GM21447 (cell line): ENCODE data around the gene SMPD1.

ENCODE experiments used
- ATAC-seq: cut with Tn5 transposase; IDR thresholded peaks from one replicate; pipeline ENCODE4 v1.9.1; 2021; ENCODE audit not compliant: unreplicated experiment

Gene SMPD1

DNA sequence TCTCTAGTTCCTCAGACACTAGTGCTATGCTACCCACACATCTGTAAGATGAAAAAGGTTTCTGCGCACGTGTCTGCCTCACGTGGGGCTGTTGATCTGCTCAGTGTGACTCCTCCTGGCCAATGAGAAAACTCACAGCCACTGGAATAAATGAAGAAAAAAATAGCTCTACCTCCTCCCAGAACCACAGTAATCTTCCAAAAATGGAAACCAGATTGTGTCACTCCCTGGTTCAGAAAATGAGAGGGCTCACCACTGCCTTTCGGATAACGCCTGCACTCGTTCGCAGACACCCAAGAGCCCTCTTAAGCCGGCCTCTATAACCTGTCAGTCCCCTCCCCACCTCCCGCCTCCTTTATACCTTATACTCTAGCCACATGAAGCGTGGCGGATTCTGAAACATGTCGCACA, 23.5 kb downstream of the SMPD1 start:
- no peak for ATAC-seq

DNA sequence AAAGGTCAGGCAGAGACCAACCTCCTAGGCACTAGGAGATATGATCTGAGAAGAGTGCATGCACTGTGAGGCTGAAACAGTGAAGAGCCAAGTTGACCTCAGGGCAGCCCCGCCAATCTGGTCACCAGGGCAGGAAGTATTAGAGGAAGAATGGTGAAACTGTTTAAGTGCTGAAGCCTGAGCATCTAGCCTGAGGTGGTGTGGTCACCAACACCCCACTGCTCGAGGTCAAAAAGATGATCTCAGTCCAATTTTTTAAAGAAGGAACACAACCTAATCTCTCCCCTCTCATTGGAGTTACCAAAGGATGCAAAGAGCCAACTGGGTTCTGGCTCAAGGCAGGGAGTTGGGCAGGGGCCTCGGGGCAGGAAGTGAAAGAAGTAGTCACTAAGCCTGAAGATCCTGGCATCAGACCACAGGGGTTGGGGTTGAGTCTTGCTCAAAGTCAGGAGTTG, 24.6 kb downstream of the SMPD1 start:
- ATAC-seq, result peak; percentile 46

DNA sequence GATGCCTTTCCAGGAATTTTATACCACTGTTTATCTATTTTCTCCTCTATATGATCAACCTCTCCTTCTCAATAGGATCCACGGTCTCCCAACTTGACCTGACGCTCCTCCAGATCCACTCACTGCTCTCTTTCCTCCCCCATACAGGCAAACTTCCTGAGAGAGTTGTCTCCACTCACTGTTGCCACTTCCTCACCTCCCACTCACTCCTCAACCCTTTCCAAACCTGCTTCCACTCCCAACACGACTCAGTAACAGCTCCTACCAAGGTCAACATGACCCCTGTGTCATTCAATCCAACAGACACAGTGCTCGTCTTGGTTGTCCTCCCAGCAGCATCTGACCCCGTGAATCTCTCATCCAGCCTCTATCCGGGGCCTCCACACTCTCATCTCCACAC, 25.5 kb downstream of the SMPD1 start:
- no peak for ATAC-seq

DNA sequence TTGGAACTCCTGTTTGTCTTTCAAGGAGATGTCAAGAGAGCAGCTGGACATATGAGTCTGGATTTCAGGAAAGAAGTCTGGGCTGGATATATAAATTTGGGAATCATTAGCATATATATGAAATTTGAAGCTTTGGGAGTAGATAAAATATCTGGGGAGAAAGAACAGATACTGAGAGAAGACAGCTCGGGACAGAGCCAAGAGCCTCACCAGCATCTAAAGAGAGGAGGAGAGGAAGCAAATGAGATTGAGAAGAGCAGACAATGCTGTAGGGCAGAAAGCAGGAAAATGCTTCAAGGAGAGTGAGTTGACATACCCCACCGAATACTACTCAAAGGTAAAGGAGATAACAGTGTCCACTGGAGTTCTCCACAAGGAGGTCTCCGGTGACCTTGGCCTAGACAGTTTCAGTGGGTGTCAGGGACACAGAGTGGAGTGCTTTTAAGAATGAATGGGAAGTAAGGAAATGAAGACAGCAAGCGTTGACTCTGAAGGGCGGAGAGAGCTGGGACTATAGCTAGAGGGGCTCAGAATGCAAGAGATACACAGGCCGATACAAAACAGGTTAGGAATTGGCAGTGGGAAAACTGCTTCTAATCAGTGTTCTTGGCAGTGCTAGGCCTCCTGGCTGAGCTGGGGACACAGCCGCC, 27.8 kb downstream of the SMPD1 start:
- no peak for ATAC-seq

DNA sequence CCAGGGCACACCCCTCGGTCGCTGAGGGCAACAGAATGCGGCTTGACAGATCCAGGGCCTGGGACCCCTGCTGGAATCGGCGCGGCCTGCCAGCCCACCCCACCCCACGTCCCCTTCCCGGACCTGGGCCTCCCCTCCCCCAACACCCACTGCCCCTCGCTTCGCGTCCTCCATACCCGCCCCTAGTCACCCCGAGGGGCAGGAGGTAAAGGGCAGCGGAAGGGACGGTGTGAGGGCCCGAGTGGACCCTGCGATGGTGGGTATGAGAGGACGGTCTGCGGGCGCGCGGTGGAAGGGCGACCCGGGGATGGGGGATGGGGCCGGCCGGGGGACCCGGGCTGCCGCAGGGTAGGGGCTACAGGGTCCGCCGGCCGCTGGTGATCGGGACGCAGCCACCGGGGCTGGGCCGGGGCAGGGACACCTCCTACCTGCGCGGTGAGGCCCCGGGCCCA, 28.3 kb downstream of the SMPD1 start:
- no peak for ATAC-seq

DNA sequence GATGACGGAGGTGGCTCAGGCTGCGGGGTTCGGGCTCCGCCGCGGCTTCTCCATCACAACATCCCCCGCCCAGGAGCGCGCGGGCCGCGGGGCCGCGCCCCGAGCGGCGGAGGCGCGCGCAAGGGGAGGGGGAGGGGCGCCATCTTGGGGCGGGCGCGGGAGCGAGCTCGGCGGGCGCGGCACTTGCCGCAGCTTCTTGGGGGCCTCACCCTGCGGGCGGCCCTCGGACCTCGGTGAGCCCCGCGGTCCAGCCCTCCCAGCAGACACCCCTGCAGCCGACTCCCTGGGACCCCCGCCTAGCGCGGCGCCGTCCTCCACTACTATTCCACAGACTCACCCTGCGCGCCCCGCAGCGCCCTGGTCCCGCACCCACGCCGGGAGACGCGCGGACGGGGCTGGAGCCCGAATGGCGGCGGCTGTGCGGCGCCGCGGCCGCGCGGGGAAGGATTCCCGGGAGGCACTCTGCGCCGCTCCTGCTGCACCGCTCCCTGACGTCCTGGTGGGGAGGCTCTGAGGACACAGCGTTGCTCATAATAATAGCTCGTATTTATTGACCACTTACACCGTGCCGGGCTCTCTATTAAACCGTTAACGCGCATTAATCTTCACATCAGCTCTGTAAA, 28.8 kb downstream of the SMPD1 start, which contains the start of gene APBB1:
TSS of gene APBB1 (minus strand) at position 86 of the 623 bp plus-strand sequence. CDS start 7,747 bp downstream, outside the sequence.
- ATAC-seq, result no peak

DNA sequence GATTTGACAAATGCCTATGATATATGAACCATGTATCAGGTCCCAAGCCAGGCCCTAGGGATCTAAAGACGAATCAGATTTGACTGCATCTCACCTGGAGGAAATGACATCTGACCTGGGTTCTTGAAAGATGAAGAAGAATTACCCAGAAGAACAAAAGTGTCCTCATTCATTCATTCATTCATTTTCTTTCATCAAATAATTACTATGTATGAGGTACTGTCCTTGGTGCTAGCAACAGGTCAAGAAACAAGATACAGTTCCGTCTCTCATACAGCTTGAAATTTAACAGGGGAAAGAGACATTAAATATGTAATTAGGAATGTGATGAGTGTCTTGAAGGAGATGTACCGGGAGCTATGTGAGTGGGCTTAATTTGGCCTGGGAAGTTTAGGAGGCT, 30.4 kb downstream of the SMPD1 start:
- ATAC-seq, result no peak

DNA sequence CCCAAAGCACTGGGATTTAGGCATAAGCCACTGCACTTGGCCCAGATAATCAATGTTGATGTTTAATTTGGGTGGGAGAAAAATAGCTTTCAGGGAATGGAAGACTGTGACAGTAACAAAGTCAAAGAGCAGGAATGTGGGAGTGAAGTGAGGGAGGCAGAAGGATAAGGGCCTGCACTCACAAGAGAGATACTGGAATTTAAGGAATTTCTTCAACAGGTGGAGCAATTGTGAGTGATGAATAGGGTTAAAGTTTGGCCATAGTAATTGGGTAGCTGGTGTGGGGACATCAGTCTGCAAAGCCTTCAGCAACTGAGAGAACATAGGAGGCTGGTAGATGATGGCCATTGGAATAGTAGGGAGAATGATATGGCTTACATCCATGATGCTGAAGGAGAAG, 37.2 kb downstream of the SMPD1 start:
- no peak for ATAC-seq

DNA sequence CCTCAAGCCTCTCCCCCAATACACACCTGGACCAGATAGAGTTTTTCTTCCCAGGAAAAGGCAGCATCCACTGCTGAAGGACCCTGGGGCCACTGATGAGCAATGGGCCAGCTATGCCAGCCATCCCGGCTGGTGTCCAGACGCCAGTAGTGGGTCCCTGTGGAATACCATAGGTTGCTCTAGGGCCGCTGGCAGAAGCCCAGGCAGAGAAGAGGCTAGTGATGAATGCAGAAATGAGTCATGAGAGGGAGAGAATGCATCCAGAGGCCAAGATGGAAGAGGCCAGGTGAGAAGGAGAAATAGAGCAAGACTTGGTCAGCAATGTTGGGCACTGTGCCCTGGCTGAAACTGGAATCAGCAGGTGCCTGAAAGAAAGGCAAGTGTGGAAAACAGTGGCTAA, 41.6 kb downstream of the SMPD1 start:
- no peak for ATAC-seq

DNA sequence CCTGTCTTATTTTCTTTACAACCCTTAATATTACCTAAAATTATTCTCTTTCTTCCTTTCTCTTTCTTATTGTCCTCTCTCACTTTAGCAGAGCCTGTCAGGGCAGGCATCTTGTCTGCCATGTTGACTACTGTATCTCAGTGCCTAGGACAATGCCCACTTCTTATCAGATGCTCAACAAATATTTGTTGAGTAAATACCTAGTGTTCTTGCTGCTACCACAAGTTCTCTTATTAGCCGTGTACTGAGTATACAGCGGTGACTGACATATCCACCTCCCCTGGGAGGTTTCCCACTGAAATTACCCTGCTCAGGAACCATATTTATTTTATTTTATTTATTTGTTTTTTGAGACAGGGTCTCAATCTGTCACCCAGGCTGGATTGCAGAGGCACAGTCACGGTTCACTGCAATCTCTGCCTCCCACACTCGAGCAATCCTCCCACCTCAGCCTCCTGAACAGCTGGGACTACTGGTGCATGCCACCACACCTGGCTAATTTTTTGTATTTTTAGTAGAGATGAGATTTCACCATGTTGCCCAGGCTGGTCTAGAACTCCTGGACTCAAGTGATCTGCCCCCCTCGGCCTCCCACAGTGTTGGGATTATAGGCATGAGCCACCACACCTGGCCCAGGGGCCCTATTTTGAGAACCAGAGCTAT, 43.9 kb downstream of the SMPD1 start:
- peak; percentile 44 for ATAC-seq

DNA sequence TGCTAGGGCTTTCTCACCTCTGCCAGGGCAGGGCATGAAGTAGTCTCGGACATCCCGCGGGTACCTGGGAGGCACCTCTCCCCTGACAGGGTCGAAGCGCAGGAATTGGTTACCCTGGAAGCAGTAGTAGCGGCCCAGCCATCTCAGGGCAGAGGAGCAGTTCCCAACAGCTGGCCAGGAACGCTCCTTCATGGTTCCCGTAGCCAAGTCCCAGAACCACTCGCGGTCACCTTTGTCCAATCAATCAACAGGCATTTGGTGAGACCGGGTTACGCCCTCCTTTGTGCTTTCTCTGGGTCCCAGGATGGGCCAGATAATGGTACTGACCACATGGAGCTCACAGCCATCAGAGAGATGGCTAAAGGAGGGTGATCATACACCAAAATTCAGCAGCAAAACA, 47.1 kb downstream of the SMPD1 start:
- no peak for ATAC-seq

DNA sequence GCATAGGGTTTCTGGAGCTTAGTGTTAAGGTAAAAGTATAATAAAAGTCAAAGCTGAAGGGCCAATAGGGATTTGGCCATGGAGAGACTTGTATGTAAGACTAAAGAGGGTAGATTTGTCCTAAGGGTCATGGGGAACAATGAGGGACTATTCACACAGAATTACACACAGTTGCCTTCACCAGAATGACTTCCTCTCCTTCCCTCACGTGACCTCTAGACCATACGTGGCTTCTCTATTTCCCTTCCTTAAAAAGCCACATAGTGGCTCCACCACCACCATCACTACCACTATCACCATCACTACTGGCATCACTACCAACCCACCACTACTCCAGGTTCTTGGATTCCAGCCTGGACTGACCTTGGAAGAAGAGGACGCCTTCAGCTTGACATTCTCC, 47.7 kb downstream of the SMPD1 start:
- no peak for ATAC-seq

DNA sequence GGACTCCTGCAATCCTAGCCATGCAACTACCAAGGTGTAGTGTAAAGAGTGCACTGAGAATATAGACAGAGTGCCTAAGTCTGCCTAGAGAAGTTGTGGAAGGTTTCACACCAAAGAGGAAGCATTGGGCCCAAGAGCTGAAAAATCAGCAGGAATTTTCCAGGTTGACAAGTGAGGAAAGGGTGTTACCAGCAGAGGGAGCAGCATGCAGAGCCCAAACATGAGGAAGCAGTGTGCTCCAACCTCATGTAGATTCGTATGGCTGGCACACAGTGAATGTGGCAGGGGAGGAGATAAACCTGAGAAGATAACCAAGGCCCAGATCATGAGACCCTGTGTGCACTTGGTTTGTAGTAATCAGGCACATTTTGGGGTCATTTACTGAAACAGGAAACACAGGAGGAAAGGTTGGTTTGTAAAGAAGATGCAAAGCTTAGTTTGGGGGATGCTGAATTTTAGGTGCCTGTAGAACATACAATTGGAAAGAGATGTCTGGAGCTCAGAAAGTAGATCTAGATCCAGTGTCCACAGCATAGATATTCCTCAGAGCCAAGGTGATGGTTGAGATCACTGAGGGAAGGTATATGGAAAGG, 48.8 kb downstream of the SMPD1 start:
- no peak for ATAC-seq

DNA sequence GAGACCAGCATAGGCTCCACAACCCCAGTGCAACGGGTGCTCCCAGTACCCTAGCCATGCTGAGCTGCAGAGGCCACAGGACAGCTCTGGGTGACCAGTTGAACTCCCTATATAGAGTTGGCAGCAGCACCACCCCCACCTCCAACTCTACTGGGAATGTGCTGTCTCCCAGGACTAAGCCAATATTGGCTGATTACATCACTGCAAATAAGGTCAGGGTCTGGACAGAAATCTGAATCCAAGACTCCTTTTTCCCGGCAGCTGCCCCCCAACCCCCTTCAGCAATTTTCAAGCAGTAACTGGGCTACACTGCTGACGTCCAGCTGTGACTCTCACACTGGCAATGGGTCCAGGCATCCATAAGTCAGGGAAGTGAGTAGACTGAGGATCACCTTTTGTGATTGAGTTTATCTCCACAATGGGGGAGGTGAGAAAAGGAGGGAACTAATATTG, 50.7 kb downstream of the SMPD1 start, which contains the start of gene HPX:
TSS of gene HPX (minus strand) at position 82 of the 453 bp plus-strand sequence. CDS start at position 58, 24 bp downstream.
- ATAC-seq, result no peak

DNA sequence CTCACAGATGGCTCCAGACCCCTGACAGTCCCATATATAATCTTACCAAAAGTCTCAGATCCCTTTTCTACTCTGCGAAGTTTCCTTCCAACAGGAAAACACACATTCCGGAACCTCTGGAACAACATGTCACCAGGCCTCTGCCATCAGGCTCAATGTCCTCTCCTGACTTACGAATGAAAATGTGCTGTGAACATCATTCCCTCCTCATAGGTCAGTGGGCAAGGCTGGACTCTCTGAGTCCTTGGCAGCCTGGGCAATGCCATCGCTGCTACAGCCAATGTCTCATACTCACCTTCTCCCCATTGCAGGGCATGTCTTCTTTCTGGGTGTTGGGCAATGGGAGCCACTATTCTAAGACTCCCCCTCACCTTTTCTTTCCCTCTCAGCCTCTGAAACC, 52.2 kb downstream of the SMPD1 start:
- ATAC-seq, result no peak

DNA sequence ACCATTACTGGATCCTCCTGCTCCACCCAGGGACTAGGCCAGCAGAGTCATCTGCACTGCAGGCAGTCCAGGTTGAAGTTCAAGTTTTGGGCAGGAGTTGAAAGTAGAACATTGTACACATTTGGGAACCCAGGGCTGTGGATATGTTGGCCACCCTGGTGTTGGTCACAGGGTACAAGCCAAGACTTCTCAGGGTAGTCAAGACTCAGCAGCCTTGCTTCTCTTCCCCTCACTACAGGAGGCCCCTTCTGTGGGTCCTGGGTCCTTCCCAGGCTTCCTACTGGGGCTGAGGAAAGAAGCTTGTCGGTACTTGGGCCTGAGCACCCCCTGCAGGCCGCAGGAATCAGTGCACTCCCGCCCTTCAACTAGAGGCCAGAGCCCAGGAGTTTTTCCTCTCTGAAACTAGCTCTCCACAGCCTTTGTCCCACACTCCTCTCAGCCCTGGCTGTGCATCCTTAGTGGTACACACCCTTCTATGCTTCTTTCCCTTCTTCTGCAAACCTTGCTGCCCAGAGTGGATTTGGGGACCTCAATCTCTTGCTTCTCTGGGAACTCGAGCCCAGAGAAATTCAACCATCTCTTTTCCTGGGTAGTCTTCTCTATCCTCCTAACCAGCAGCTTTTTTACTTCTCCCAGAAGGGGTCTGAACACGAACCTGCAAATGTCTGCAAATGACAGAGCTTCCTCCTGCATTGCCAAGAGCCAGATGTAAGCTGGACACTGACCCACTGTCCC, 53.2 kb downstream of the SMPD1 start:
- ATAC-seq, result peak; percentile 83
